Vagina (tissue), 2 donors: Measurements from ENCODE around the gene DCLK2. TPM values are rescaled to one million over a fixed set of nuclear protein-coding genes. Genes with fewer than 3 reads are reported as not detected.

Experiments used
- DNase-seq, 2 donors: peaks; one replicate each; pipeline ENCODE4 v3.0.0-alpha.2; 2017; ENCODE audit errors: extremely low spot score in 2 of 2
- H3K27ac ChIP-seq: fragments of 200-600 bp; sonication (generic); one replicate; pipeline ENCODE4 v1.5.1; 2019
- H3K27me3 ChIP-seq: fragments of 200-600 bp; sonication (generic); one replicate; pipeline ENCODE4 v1.5.1; 2019
- H3K36me3 ChIP-seq, 2 donors: fragments of 200-600 bp; sonication (generic); one replicate each; pipeline ENCODE4 v1.5.1; 2017 to 2019
- H3K4me1 ChIP-seq: fragments of 200-600 bp; sonication (generic); one replicate; pipeline ENCODE4 v1.5.1; 2019
- H3K4me3 ChIP-seq, 2 donors: fragments of 200-600 bp; sonication (generic); 1 replicate in 1 of 2; 2 replicates in 1 of 2; pipeline ENCODE4 v1.5.1; 2016 to 2019
- H3K9me3 ChIP-seq: fragments of 200-600 bp; sonication (generic); one replicate; pipeline ENCODE4 v1.5.1; 2019
- CTCF ChIP-seq, 3 experiments: fragments of 450-650 bp in 2 of 3; fragments of 200-600 bp in 1 of 3; sonication (generic) in 1 of 3; IDR thresholded peaks; one replicate each; pipeline ENCODE4 v1.5.1; 2017 to 2019; ENCODE audit warnings: antibody characterized with exemption in 3 of 3, mild to moderate bottlenecking in 2 of 3, moderate library complexity in 2 of 3
- POLR2A ChIP-seq, 2 donors: fragments of 450-650 bp; IDR thresholded peaks; one replicate each; pipeline ENCODE4 v1.6.1; 2017; ENCODE audit warnings: antibody characterized with exemption in 2 of 2, mild to moderate bottlenecking in 2 of 2, moderate library complexity in 2 of 2
- POLR2AphosphoS5 ChIP-seq, 2 donors: sonication (generic); formaldehyde crosslinking; IDR thresholded peaks; one replicate each; pipeline ENCODE4 v1.9.0; 2017; ENCODE audit warnings: antibody characterized with exemption in 2 of 2, mild to moderate bottlenecking in 2 of 2, low read depth in 1 of 2; ENCODE audit not compliant: insufficient read depth in 1 of 2
- intact Hi-C: fragments of 100-400 bp; cut with DNase I; formaldehyde crosslinking; loops from one replicate; pipeline ENCODE4 v1.15.1; 2023
- total RNA-seq: library from RNA; depleted of rRNA; stranded (reverse); fragments of >200 nt; gene quantifications from one replicate; pipeline ENCODE4 v1.2.3, GENCODE V29; 2016

Gene DCLK2
- total RNA-seq, 1 donor from 2014 or later: 5.9 TPM

GRCh38 chr4:150217192-150217591, 138.9 kb downstream of the DCLK2 start:
- TF ChIP-seq CTCF (IDR thresholded peaks at IDR 0.05) (no peak), POLR2AphosphoS5 (IDR thresholded peaks at IDR 0.05; ENCODE audit: insufficient read depth in 1 of 2, low read depth in 1 of 2) (no peak), POLR2A (IDR thresholded peaks at IDR 0.05) (no peak)
- Histone ChIP-seq H3K4me3 (no peak overlapping the region), H3K27ac (no peak overlapping the region), H3K4me1 (peaks cover 17% of the 10 kb centered on the region), H3K27me3 (no peaks in the 10 kb centered on the region), H3K9me3 (no peaks in the 10 kb centered on the region), H3K36me3 (no peaks in the 10 kb centered on the region)
- intact Hi-C loops: no loop called here
- no peak for DNase-seq

- no peak for DNase-seq
- TF ChIP-seq CTCF (IDR thresholded peaks at IDR 0.05) (no peak), POLR2AphosphoS5 (IDR thresholded peaks at IDR 0.05; ENCODE audit: insufficient read depth in 1 of 2, low read depth in 1 of 2) (no peak), POLR2A (IDR thresholded peaks at IDR 0.05) (no peak)
- H3K4me3 ChIP-seq: no peak overlapping the region
- intact Hi-C loops: no loop called here
- peaks cover 17% of the 10 kb centered on the region for H3K4me1 ChIP-seq
- no peak overlapping the region for H3K27ac ChIP-seq
- H3K27me3 ChIP-seq: no peaks in the 10 kb centered on the region
- no peaks in the 10 kb centered on the region for H3K9me3 ChIP-seq
- no peaks in the 10 kb centered on the region for H3K36me3 ChIP-seq
These were observed 139.6 kb downstream of the DCLK2 start for GRCh38 chr4:150217808-150218207.

- H3K4me1 ChIP-seq: peaks cover 17% of the 10 kb centered on the region
- TF ChIP-seq POLR2A (IDR thresholded peaks at IDR 0.05) (no peak), CTCF (IDR thresholded peaks at IDR 0.05) (no peak), POLR2AphosphoS5 (IDR thresholded peaks at IDR 0.05; ENCODE audit: insufficient read depth in 1 of 2, low read depth in 1 of 2) (no peak)
- no peaks in the 10 kb centered on the region for H3K27me3 ChIP-seq
- no peaks in the 10 kb centered on the region for H3K9me3 ChIP-seq
- no peak overlapping the region for H3K4me3 ChIP-seq
- no peak for DNase-seq
- no peak overlapping the region for H3K27ac ChIP-seq
- no peaks in the 10 kb centered on the region for H3K36me3 ChIP-seq
- intact Hi-C loops: no loop called here
These were observed 140.2 kb downstream of the DCLK2 start for GRCh38 chr4:150218447-150218846.

- Histone ChIP-seq H3K4me3 (no peak overlapping the region), H3K27ac (no peak overlapping the region), H3K27me3 (no peaks in the 10 kb centered on the region), H3K4me1 (peaks cover 17% of the 10 kb centered on the region), H3K9me3 (no peaks in the 10 kb centered on the region), H3K36me3 (no peaks in the 10 kb centered on the region)
- TF ChIP-seq POLR2A (IDR thresholded peaks at IDR 0.05) (no peak), POLR2AphosphoS5 (IDR thresholded peaks at IDR 0.05; ENCODE audit: insufficient read depth in 1 of 2, low read depth in 1 of 2) (no peak), CTCF (IDR thresholded peaks at IDR 0.05) (no peak)
- intact Hi-C loops: no loop called here
- DNase-seq: no peak
These were observed 141.6 kb downstream of the DCLK2 start for GRCh38 chr4:150219841-150220240.

- no peak overlapping the region for H3K4me3 ChIP-seq
- intact Hi-C loops: no loop called here
- no peak overlapping the region for H3K27ac ChIP-seq
- no peaks in the 10 kb centered on the region for H3K27me3 ChIP-seq
- H3K36me3 ChIP-seq: no peaks in the 10 kb centered on the region
- H3K4me1 ChIP-seq: no peaks in the 10 kb centered on the region
- TF ChIP-seq POLR2AphosphoS5 (IDR thresholded peaks at IDR 0.05; ENCODE audit: insufficient read depth in 1 of 2, low read depth in 1 of 2) (no peak), CTCF (IDR thresholded peaks at IDR 0.05) (no peak), POLR2A (IDR thresholded peaks at IDR 0.05) (no peak)
- no peak for DNase-seq
- no peaks in the 10 kb centered on the region for H3K9me3 ChIP-seq
These were observed 146.8 kb downstream of the DCLK2 start for GRCh38 chr4:150224896-150225591.
